Activated naive CD4-positive, alpha-beta T cell treated with anti-CD3 and anti-CD28 coated beads, Interleukin-2, amount 50 U/mL, for 16 hours (primary cell): Measurements from ENCODE around the gene ZNF205.
"Not testable (repeated sequence)": the region's sequence is repeated elsewhere in the genome, so short reads cannot be mapped to it uniquely, and the experiment has no call there.

Experiments
- DNase-seq: peaks from one replicate; pipeline ENCODE4 v3.0.0-alpha.2; 2020

The ZNF205 gene

DNA sequence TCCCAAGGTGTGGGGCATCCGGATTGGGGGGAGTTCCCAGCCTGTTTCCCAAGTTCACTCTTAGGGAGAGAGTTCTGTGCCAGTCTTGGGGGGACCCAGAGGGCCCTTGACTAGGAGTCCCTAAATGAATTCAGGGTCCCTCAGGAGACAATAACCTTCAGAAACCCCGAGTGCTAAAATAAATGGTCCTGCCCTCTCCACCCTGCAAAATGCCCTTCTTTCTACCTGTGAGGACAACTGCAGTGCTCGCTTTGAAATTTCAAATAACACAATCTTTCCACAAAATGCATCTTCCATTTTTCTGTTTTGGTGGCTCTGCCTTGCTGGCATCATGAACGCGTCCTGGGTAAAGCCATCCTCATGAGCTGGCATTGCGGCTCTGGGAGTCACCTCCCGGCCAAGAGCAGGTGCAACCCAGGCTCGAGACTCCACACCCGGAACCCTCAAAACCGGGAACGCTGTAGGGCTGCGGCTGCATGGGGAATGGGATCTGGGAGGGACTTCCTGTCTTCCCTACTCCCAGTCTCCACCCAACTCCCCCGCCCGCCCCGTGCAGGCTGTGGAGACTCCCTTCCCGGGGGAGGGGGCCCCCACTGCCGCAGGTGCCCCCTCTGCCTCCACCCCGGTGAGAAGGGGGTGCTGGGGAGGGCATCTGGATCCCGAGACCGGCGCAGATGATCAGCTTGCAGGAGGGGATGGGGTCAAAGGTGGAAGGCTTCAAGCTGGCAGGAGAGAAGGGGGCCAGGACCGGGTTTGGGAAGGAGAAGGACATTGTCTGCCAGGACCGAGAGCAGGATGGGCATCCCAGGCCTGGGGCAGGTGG, at the start of gene ZNF205:
TSS of gene ZNF205 (plus strand) at position 529 of the 823 bp plus-strand sequence. CDS start 845 bp downstream, outside the sequence.
- no peak for DNase-seq

DNA sequence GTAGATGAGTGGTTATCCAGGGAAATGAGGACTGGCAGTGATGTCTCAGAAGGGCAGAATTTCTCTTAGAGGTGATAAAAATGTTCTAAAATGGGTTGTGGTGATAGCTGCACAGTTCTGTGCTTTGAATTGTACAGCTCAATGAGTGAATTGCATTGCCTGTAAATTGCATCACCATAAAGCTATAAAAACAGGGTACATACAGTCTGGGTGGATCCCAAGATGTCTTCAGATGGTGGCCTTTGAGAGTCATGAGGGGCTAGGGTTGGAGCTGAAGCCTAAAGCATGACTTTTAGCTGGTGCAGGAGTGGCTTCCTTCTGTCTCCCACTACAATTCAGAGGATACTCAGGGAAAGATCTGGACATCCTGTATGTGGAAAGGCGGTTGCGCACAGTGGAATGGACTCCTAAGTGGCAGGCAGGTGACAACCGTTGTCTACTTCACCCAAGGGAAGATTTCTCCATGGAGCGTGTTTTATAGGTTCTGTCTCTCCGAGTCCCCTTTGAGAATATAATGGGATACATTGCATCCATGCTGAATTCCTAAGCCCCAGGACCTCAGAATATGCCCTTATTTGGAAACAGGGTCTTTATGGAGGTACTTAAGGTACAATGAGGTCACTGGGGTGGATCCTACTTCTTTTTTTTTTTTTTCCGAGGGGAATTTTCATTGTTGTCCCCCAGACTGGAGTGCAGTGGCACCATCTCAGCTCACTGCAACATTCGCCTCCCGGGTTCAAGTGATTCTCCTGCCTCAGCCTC, 48.6 kb upstream of the ZNF205 start:
- DNase-seq: no peak

DNA sequence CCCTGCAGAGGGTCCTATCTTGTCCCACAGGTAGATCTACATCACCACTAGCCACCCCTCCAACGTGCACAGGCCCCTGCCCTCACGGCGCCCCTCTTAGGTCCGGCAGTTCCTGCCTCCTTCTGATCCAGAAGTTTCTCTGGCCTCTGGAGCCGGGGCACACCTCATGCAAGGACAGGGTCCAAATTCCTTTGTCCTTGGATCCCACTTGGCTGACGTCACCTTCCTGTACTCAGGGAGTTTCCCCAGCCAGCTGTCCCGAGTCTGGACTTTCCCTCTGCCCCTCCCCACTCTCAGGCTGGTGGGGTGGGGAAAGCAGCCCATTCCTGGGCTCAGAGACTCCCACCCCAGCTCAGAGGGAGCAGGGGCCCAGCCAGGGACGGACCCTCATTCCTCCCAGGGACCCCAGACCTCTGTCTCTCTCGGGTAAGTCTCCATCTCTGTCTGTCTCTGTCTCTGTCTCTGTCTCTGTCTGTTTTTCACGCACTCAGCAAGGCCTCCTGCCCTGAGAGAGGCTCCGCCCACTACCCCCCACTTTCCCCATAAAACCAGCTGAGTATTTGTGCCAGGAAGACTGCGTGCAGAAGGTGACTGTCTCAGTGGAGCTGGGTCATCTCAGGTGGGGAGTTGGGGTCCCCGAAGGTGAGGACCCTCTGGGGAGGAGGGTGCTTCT, 47.2 kb upstream of the ZNF205 start, which contains the start of gene IL32:
TSS of gene IL32 (plus strand) at position 572 of the 673 bp plus-strand sequence. CDS start 172 bp downstream, outside the sequence.
- DNase-seq: peak; percentile 74

DNA sequence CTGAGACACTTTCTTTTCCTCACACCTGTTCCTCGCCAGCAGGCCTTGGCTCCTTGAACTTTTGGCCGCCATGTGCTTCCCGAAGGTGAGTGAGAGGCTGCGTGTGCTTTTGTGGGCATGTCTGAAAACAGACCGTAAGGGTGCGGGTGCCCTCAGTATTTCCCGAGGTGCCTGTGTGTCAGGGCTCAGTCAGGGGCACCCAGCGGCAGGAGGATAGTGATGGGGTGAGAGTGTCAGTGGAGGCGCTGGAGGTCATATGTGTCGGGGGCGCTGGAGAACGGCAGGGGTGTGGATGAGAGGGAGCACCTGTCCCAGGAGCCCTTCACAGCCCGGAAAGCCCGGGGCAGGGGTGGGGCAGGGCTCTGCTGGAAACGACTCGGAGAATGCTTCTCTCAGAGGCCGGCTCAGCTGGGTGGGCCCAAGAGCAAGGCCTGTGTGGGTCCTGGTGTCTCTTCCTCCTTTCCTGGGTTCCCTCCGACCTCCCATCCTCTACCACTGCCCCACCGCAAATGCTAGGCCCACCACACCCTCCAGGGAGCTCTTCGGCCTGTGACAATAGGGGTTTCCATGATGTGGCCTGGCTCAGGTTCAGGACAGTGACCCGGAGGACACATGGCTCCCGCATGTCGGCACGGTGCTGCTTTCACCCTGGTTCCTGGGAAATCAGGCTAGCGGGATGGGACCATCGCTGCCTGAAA, 46.5 kb upstream of the ZNF205 start:
- peak; percentile 50 for DNase-seq

DNA sequence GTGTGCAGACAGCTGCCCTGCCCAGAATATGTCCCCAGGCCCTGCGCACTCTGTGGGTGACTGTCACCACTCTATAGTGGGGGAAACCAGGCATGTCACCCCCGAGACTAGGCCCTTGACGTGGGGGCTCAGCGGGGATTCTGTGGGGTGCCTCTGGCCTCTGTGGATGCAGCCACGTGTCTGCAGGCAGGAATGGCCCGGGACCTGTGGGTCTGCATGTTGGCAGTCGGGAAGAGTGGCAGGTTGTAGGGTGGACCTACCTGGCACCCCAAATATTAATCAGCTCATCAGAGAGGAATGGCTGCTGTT, 46.0 kb upstream of the ZNF205 start:
- DNase-seq: no peak

DNA sequence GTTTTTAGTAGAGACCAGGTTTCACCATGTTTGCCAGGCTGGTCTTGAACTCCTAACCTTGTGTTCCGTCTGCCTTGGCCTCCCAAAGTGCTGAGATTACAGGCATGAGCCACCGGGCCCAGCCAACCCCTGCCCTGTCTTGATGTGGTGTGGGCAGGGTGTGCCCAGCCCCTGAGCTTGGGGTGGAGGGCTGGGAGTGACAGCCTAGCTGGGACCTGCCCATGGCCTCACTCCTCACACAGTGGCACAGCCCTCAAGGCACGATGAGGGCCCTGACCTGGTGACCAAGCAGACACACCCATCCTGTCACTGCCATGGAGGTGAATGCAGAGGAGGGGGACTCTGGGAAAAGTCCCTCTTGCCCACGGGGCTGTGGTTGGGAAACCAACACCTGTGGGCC, 43.9 kb upstream of the ZNF205 start:
- DNase-seq: no peak

DNA sequence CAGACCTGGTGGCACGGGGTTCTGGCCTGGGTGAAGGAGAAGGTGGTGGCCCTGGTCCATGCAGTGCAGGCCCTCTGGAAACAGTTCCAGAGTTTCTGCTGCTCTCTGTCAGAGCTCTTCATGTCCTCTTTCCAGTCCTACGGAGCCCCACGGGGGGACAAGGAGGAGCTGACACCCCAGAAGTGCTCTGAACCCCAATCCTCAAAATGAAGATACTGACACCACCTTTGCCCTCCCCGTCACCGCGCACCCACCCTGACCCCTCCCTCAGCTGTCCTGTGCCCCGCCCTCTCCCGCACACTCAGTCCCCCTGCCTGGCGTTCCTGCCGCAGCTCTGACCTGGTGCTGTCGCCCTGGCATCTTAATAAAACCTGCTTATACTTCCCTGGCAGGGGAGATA, 43.2 kb upstream of the ZNF205 start:
- DNase-seq: not testable (repeated sequence)

DNA sequence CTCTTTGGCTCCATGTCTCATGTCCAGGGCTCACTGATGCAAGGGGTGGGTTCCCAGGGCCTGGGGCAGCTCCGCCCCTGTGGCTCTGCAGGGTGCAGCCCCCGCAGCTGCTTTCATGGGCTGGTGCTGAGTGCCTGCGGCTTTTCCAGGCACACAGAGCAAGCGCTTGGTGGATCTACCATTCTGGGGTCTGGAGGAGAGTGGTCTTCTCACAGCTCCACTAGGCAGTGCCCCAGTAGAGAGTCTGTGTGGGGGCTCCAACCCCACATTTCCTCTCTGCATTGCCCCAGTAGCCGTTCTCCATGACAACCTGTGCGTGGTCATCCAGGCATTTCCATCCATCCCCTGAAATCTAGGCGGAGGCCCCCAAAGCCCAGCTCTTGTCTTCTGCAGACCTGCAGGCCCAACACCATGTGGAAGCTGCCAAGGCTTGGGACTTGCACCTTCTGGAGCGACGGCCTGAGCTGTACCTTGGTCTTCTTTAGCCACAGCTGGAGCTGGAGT, 41.7 kb upstream of the ZNF205 start:
- DNase-seq: no peak

DNA sequence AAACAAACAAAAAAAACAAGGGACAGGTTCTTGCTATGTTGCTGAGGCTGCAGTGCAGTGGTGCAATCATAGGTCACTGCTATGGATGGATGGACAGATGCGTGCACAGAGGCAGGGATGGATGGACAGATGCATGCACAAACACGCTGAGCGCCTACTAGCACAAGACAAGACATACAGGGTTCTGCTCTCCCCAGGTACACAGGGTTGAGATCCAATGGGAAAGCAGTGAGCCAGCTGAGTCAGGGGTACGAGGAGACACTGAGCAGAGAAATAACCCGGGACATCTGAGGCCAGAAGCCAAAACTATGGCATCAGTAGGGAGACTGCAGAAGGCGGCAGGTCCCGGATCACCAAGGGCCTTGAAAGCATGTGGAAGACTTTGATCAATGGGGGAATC, 40.7 kb upstream of the ZNF205 start:
- DNase-seq: no peak

DNA sequence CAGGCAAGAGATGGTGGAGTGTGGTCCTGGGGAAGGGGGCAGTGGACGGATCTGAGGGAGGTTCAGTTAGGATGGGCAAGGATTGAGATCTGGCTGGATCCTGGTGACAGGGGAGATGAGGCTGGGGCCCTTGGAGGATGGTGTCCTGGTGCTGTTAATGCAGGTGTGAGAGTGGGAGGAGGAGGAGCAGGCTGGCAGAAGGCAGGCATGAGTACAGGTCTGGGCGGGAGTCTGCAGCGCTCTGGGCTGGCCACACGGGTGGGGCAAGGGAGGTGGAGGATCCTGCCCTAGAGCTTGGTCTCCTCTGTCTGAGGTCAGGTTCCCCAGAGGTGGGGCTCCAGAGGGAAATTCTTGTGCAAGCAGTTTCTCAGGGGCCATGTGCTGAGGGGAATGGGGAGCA, 40.2 kb upstream of the ZNF205 start:
- not testable (repeated sequence) for DNase-seq

DNA sequence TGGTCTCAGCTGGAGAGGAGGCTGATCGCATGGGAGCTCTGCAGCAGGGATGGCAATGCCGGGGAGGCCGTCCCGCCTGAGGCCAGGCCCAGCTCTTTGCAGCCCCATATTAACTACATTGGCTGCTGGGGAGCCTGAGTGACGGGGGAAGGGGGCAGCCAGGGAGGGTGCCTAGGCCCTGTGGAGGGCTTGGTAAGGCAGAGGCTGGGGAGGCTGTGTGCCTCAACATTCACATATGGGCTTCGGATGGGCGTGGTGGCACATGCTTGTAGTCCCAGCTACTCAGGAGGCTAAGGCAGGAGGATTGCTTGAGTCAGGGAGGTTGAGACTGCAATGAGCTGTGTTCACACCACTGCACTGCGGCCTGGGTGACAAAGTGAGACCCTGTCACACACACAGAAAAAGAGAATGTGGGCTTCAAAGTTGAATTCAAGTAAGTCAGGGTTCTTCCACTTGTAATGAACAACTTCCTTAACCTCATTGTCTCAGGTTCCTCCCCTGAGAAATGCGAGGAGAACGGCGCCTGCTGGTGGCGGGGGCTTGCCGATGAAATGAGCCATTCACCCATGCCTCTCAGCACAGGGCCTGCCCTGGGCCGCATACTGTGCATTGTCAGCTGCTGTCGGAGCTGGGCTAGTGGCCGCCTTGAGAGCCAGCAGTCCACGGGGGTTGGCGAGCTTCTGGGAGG, 39.7 kb upstream of the ZNF205 start:
- not testable (repeated sequence) for DNase-seq

DNA sequence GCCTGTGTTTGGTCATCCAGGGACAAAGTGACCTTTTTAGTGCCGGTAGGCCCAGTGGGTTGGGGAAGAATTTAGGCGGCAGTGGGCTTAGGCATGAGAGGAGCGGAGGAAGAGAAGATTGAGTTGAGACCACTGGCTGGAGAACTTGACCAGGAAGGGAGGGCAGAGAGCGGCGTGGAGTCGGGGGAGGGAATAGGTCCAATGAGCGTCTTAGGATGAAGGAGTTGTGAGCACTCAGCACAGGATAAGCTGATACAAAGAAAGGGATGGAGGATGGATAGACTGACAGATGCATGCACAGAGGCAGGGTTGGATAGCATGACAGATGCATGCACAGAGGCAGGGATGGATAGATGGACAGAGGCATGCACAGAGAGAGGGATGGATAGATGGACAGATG, 38.9 kb upstream of the ZNF205 start:
- no peak for DNase-seq

DNA sequence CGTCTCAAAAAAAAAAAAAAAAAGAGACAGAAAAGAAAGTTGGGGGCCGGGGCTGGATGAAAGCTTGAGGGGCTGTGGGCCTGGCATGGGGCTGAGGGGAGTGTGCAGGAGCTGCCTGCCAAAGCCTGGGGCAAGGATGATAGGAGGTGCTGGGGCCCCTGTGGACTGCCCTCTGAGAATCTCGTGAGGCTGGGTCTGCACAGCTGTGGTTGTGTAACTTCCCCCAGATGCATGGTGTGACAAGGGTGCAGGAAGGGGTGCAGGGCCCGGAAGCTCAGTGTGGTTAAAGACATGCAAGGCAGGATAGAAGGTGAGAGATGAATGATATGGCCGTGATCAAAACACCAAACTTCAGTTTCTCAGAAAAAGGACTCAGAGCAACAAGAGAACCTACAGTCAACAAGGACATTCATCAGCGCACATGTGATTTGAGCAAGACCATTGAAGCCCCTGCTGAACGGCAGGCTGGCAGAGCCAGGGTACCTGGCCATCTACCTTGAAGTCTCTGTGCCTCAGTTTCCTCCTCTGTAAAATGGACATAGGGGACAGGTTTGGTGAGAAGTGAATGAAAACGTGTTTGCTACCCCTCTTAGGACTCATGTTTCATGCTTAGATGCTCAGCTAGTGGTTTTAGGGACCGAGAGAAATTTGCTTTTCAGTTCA, 37.4 kb upstream of the ZNF205 start:
- peak; percentile 63 for DNase-seq

DNA sequence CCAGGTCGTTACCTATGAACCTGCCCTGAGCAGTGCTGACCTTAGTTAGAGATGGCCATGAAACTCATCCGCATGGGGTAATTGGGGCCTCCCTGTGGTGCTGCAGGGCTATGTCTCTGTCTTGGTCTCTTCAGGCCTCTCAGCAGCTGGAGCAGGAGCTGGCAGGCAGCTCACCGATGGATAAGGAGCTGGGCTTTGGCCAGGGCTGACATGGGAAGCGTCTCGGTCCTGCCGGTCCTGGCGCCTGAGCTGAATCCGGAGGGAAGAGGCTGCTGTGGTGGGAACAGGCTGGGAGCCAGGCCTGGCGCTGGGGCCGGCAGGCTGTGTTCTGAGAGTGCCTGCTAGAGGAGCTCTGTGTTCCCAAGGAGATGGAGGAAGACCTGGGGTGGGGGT, 36.9 kb upstream of the ZNF205 start:
- DNase-seq: no peak

DNA sequence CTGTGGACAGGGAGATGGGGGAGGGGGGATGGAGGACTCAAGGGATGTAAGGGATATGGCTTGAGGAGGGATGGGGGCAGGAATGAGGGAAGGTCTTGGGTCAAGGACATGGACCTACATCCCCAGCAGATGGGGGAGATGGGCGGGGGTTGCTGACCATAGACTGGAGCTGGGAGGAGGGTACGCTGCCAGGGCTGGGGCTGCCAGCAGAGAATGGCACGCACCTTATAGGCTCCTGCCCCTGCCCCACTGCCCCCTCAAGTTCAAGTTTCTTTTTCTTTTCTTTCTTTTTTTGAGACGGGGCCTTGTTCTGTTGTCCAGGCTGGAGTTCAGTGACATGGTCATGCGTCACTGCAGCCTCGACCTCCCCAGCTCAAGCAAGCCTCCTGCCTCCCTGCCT, 36.4 kb upstream of the ZNF205 start:
- DNase-seq: not testable (repeated sequence)

DNA sequence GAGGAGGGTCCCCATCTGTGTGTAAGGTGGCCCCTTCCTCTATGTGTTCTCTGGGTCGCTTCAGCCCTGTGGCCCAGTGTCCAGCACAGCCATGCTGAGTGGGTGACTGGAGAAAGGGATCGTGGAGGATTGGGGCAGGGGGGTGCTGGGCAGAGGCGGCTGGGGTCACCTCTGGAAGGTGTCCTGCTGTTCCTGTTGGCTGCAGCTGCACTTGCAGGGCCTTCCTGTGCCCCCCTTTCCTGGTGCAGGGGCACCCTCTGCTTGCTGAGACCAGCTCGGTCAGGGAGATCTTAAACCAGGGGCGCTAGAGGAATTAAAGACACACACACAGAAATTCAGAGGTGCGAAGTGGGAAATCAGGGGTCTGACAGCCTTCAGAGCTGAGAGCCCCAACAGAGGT, 35.8 kb upstream of the ZNF205 start:
- DNase-seq: no peak

DNA sequence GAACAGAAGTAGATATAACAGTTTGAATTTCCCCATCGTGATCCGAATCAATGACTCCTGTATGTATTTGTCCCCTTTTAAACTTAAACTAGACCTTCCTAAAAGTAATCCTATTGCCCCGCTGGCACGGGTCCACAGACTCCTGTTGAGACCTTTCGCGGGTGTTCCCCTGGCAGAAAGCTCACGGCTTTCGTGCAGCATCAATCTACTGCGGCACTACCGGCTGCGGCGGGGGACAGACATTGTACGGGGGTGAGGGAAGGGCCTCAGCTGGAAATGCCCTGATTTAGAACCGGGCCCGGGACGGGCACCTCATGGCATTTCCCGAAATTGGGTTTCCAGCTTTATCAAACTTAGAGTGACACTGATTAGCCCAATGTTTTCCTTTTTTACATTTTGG, 32.4 kb upstream of the ZNF205 start:
- DNase-seq: no peak

DNA sequence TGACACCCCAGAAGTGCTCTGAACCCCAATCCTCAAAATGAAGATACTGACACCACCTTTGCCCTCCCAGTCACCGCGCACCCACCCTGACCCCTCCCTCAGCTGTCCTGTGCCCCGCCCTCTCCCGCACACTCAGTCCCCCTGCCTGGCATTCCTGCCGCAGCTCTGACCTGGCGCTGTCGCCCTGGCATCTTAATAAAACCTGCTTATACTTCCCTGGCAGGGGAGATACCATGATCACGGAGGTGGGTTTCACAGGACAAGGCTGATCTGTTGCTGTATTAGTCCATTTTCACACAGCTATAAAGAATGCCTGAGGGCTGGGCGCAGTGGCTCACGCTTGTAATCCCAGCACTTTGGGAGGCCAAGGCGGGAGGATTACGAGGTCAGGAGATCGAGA, 30.4 kb upstream of the ZNF205 start:
- DNase-seq: not testable (repeated sequence)

DNA sequence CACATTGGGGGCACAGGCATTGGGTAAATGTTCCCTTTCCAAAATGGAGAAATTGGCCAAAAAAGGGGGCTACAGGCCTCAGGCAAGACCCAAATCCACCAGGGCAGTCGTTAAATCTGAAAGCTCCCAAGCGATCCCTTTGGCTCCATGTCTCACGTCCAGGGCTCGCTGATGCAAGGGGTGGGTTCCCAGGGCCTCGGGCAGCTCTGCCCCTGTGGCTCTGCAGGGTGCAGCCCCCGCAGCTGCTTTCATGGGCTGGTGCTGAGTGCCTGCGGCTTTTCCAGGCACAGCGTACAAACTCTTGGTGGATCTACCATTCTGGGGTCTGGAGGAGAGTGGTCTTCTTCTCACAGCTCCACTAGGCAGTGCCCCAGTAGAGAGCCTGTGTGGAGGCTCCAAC, 29.0 kb upstream of the ZNF205 start:
- not testable (repeated sequence) for DNase-seq

DNA sequence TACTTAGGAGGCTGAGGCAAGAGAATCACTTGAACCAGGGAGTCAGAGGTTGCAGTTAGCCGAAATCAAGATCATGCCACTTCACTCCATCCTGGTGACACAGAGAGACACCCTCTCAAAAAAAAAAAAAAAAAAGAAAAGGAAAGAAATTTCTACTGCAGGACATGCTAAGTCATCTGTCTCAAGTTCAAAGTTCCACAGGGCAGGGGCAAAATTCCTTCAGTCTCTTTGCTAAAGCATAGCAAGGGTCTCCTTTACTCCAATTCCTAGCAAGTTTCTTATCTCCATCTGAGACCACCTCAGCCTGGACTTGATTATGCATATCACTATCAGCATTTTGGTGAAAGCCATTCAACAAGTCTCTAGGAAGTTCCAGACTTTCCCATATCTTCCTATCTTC, 27.9 kb upstream of the ZNF205 start:
- DNase-seq: no peak

DNA sequence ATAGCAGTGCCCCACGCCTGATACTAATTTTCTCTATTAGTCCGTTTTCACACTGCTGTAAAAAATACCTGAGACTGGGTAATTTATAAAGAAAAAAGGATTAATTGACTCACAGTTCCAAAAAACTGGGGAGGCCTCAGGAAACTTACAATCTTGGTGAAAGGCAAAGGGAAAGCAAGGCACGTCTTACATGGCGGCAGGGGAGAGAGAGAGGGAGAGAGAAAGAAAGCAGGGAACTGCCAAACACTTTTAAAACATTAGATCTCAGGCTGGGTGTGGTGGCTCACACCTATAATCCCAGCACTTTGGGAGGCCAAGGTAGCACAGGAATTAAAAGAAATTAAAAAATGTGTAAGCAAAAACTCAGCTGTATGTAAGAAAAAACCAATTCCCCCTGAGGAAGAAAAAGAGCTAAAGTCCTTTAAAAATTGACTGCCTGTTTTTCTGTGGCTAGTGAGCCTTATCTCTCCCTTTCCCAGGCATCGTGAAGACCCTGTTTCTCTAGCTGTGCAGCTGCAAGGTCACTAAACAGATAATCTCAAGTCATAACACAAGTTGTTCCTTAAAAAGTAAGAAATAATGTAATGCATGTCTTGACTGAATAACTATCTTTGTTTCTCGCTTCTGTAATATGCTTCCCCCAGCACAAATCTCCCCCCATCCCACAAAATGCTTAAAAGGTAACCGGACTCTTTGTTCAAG, 27.3 kb upstream of the ZNF205 start:
- no peak for DNase-seq
